Measurements from ENCODE around the gene NCMAP. TPM values are rescaled to one million over a fixed set of nuclear protein-coding genes. Genes with fewer than 3 reads are reported as not detected.

Gene NCMAP
- 0.21 and 0.39 TPM in 2 replicates for total RNA-seq (2021; fragmentation: NEBNext Ultra II Directional; extraction: Animal tissue kit (Norgen Biotek cat#: 25700))
- polyA plus RNA-seq (2011; rRNA removed), result 0.14 and 0.21 TPM in 2 replicates
- 0.26 TPM for polyA plus RNA-seq (2011; cell fraction: cytosol; rRNA removed)
- polyA plus RNA-seq (2011; cell fraction: nucleus; rRNA removed), result 0.19 TPM
- polyA plus RNA-seq (2012, experiment 1 of 2), result 0.09 to 0.19 TPM (median 0.12 TPM) in 4 replicates
- 0.10 TPM for polyA plus RNA-seq (2012, experiment 2 of 2)
- 0.18 TPM for polyA plus RNA-seq (2013, experiment 1 of 2)
- 0.18 TPM for polyA plus RNA-seq (2013, experiment 2 of 2)
- polyA minus RNA-seq (2011; rRNA and poly(A)+ RNA removed), result 0.46 and 0.66 TPM in 2 replicates
- polyA minus RNA-seq (2011; cell fraction: cytosol; rRNA and poly(A)+ RNA removed), result not detected
- not detected for polyA minus RNA-seq (2011; cell fraction: nucleus; rRNA and poly(A)+ RNA removed)
- long read RNA-seq, experiment 1, result 0 reads
- long read RNA-seq, experiment 2, partial matches to known transcripts, result 0 of 1 reads
- long read RNA-seq, experiment 2, other reads (novel, unspliced or antisense), result 1 of 1 reads

DNA sequence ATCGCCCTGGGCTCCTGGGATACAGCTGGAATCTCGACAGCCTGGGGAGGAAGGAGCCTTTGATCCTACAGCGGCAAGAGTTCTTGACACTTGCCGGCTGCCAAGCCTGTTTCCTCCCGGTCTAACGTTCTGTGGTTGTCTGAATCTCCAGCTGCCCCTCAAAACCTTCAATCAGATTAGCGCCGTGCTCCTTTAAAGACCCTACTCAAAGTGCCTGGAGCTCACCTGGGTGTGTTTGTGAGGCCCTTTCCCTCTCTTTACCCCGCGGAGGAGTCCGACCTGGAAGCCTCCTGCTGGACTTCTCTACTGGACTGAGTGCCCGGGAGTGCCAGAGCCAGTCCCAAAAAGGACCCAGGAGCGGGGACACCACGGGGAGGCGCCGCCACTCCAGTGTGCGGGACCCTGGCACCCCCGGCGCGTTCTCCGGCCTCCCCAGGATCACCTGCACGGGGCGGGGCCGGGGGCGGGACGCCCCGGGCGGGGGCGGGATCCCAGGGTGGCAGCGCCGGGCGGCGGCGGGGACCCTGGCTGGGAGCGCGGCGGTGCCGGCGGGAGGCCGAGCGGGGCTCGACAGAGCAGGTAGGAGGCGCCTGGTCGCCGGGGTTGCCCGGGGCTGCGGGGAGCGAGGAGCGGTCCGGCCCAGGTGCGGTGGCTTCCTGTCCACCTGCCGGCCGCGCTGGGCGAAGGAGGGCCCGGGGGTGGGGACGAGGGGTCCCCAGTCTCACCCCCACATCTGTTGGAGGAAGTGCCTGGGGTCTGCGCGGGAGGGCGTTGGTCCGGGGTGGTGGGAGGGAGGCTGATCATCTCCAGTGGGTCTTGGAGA, at the start of gene NCMAP:
NCMAP (plus strand) TSS at position 497 of the 823 bp plus-strand sequence. CDS start 39,344 bp downstream, outside the sequence.
- H2BK5ac ChIP-seq (ENCODE audit: low read depth, low read length), result no peak within 1 kb of the TSS
- H2BK15ac ChIP-seq (ENCODE audit: low read length), result no peak within 1 kb of the TSS
- H3K4me1 ChIP-seq (replicated peaks in 1 of 4; ENCODE audit: control insufficient read depth in 3 of 4, insufficient read depth in 4 of 4, low read length in 3 of 4), result peaks cover 0 to 14% (median 6%) of the 10 kb centered on the region in 4 experiments; a peak in 4 of 7 replicates
- WGBS, 2 experiments (ENCODE audit: extremely low coverage in 1 of 2, insufficient coverage in 1 of 2, insufficient read length in 1 of 2, insufficient replicate concordance in 2 of 2, low coverage in 1 of 2, low lambda C conversion rate in 2 of 2, missing lambda C conversion rate in 1 of 2), result 5% methylated on average over 20 of the region's 61 CpGs; no CpG with 5 or more reads in 1 of the 2 experiments
- POLR2A ChIA-PET (ENCODE audit: partially characterized antibody), result interaction anchor here (0.9 kb wide), 1 partner anchor 88 kb away, joined by 3 read pairs; no protein-coding TSS in a partner anchor
- peak within 1 kb of the TSS; percentile 59 to 83 for H3K4me2 ChIP-seq (ENCODE audit: insufficient read depth in 1 of 2, low read depth in 2 of 2, low read length in 2 of 2)
- no peaks in the 10 kb centered on the region for H3K79me2 ChIP-seq (ENCODE audit: control insufficient read depth in 1 of 2, insufficient read depth in 2 of 2, low read length in 2 of 2)
- no peak within 1 kb of the TSS for H3K56ac ChIP-seq (replicated peaks; ENCODE audit: insufficient read length, low read depth, low read length)
- H2AK5ac ChIP-seq (ENCODE audit: low read depth, low read length), result no peak within 1 kb of the TSS
- no peak within 1 kb of the TSS for H3K4ac ChIP-seq (replicated peaks; ENCODE audit: insufficient read length, low read depth, low read length)
- peak in 1 of 2 experiments; percentile 71 for DNase-seq (ENCODE audit: low read depth in 1 of 2, low spot score in 2 of 2)
- no peak within 1 kb of the TSS for H3K23ac ChIP-seq (ENCODE audit: insufficient read length)
- no peaks in the 10 kb centered on the region for H3K36me3 ChIP-seq (ENCODE audit: control insufficient read depth in 2 of 4, insufficient read depth in 4 of 4, low read length in 3 of 4)
- H3K18ac ChIP-seq (ENCODE audit: extremely low read depth, low read length), result no peak within 1 kb of the TSS
- no peak within 1 kb of the TSS for H4K8ac ChIP-seq (ENCODE audit: extremely low read depth, insufficient read depth, low read length)
- H2AFZ ChIP-seq (ENCODE audit: low read length), result 0 out of 2 replicates have a peak within 1 kb of the TSS, but pooled peaks have one; percentile 4
- H3K27ac ChIP-seq (ENCODE audit: low read depth, low read length), result no peak within 1 kb of the TSS
- FAIRE-seq, result no peak
- H3K23me2 ChIP-seq (ENCODE audit: low read depth, low read length), result peaks cover 7% of the 10 kb centered on the region; the same call in 1 of the 2 replicates
- no peak within 1 kb of the TSS for H2BK12ac ChIP-seq (ENCODE audit: low read depth, low read length)
- H4K91ac ChIP-seq (replicated peaks; ENCODE audit: insufficient read length, low read length), result no peak within 1 kb of the TSS
- H3K27me3 ChIP-seq (replicated peaks in 1 of 4; ENCODE audit: control insufficient read depth in 3 of 4, extremely low read depth in 1 of 4, insufficient read depth in 3 of 4, low read length in 3 of 4), result peaks cover 0 to 30% (median 20%) of the 10 kb centered on the region in 4 experiments; a peak in 5 of 7 replicates
- no peak within 1 kb of the TSS for H4K5ac ChIP-seq (ENCODE audit: insufficient read length, low read depth, low read length)
- no peaks in the 10 kb centered on the region for H3K9me3 ChIP-seq (ENCODE audit: insufficient read depth in 2 of 2, low read depth in 1 of 2, low read length in 1 of 2)
- no peak within 1 kb of the TSS for H3K9ac ChIP-seq (replicated peaks in 1 of 4; ENCODE audit: extremely low read depth in 1 of 4, low read depth in 3 of 4, low read length in 3 of 4)
- CTCF ChIA-PET (ENCODE audit: partially characterized antibody), result interaction anchor here (0.6 to 1.5 kb wide), 7 partner anchors 14 to 1636 kb away, joined by 3 to 8 read pairs (median 3); no protein-coding TSS in a partner anchor
- no peak within 1 kb of the TSS for H3K14ac ChIP-seq (ENCODE audit: insufficient read length)
- no peaks in the 10 kb centered on the region for H3K79me1 ChIP-seq (ENCODE audit: low read depth, low read length)
- H4K20me1 ChIP-seq (replicated peaks in 1 of 2; ENCODE audit: control insufficient read depth in 1 of 2, insufficient read depth in 2 of 2, low read length in 2 of 2), result no peaks in the 10 kb centered on the region
- H3K4me3 ChIP-seq (ENCODE audit: extremely low read depth in 1 of 4, insufficient read depth in 2 of 4, low read depth in 3 of 4, low read length in 4 of 4), result peak within 1 kb of the TSS; percentile 37 to 63 (median 40)
- H2BK120ac ChIP-seq (replicated peaks; ENCODE audit: low read depth, low read length), result no peak within 1 kb of the TSS
- H2BK20ac ChIP-seq (ENCODE audit: low read length), result no peak within 1 kb of the TSS
- TF ChIP-seq, protein P1, sequence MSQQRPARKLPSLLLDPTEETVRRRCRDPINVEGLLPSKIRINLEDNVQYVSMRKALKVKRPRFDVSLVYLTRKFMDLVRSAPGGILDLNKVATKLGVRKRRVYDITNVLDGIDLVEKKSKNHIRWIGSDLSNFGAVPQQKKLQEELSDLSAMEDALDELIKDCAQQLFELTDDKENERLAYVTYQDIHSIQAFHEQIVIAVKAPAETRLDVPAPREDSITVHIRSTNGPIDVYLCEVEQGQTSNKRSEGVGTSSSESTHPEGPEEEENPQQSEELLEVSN (IDR thresholded peaks at IDR 0.05), result peak; percentile 28; the same call in 1 of the 2 replicates

Measured in H1 (cell line).